Dendritic cell treated with granulocyte-macrophage colony-stimulating factor and Interleukin-4, amounts not matched to agents 40 ng/mL and 50 ng/mL, for 4 days (primary cell): ENCODE measurements around the gene RNF168.
A peak's percentile ranks its signal among the peaks of the same experiment; 100 is the strongest.
"Not testable (repeated sequence)": the region's sequence is repeated elsewhere in the genome, so short reads cannot be mapped to it uniquely, and the experiment has no call there.

Experiments used
- H3K27ac Mint-ChIP-seq: one replicate; pipeline ENCODE4 v1.8.0; 2022; ENCODE audit warnings: mild to moderate bottlenecking, mixed read lengths
- H3K27me3 Mint-ChIP-seq: one replicate; pipeline ENCODE4 v1.8.0; 2022; ENCODE audit warnings: mild to moderate bottlenecking, mixed read lengths
- H3K36me3 Mint-ChIP-seq: one replicate; pipeline ENCODE4 v1.8.0; 2022; ENCODE audit warnings: low read depth, mixed read lengths
- H3K4me1 Mint-ChIP-seq: one replicate; pipeline ENCODE4 v1.8.0; 2022; ENCODE audit warnings: low read depth, mixed read lengths
- H3K4me3 Mint-ChIP-seq: one replicate; pipeline ENCODE4 v1.8.0; 2022; ENCODE audit warnings: mild to moderate bottlenecking, moderate library complexity, mixed read lengths
- H3K9me3 Mint-ChIP-seq: one replicate; pipeline ENCODE4 v1.8.0; 2022; ENCODE audit warnings: mixed read lengths
- intact Hi-C: fragments of 100-400 bp; cut with micrococcal nuclease; formaldehyde crosslinking; loops from one replicate; pipeline ENCODE4 v1.15.0; 2022

Gene RNF168

DNA sequence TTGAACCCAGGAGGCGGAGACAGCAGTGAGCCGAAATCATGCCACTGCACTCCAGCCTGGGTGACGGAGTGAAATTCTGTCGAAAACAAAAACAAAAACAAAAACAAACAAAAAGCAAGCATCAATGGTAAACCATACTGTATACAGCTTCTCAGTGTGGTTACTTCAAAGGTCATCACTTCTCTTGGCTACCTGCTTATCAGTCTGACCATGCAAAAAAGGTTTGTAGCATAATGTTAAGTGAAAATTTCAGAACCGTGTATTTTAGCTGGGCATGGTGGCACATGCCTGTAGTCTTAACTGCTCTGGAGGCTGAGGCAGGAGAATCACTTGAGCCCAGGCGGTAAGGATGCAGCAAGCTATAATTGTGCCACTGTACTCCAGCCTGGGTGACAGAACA is 75.5 kb downstream of the RNF168 start:
- Mint-ChIP-seq H3K36me3 (peaks cover 57% of the 10 kb centered on the region), H3K4me3 (no peak overlapping the region), H3K4me1 (peaks cover 34% of the 10 kb centered on the region), H3K27ac (no peak overlapping the region), H3K27me3 (no peaks in the 10 kb centered on the region), H3K9me3 (no peaks in the 10 kb centered on the region)
- intact Hi-C loops: no loop called here

GRCh38 chr3:196424421-196424820 is 79.1 kb downstream of the RNF168 start:
- peaks cover 46% of the 10 kb centered on the region for H3K4me1 Mint-ChIP-seq
- H3K27ac Mint-ChIP-seq, H3K4me3 Mint-ChIP-seq, H3K9me3 Mint-ChIP-seq, intact Hi-C loops, H3K27me3 Mint-ChIP-seq: not testable (repeated sequence)
- peaks cover 42% of the 10 kb centered on the region for H3K36me3 Mint-ChIP-seq

GRCh38 chr3:196423044-196423781 is 80.4 kb downstream of the RNF168 start:
- Mint-ChIP-seq H3K4me3 (no peak overlapping the region), H3K4me1 (peaks cover 54% of the 10 kb centered on the region), H3K27me3 (no peaks in the 10 kb centered on the region), H3K36me3 (peaks cover 42% of the 10 kb centered on the region), H3K27ac (peak overlapping the region; percentile 34), H3K9me3 (no peaks in the 10 kb centered on the region)
- intact Hi-C loops: no loop called here

DNA sequence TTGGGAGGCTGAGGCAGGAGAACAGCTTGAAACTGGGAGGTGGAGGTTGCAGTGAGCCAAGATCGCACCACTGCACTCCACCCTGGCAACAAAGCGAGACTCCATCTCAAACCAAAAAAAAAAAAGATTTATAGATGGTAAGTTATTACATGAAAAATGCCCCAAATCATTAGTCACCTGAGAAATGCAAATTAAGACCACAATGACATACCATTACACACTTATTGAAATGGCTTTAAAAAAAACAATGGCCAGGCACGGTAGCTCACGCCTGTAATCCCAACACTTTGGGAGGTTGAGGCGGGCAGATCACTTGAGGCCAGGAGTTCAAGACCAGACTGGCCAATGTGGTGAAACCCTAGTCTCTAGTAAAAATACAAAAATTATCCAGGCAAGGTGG is 81.9 kb downstream of the RNF168 start:
- intact Hi-C loops, H3K4me3 Mint-ChIP-seq, H3K27me3 Mint-ChIP-seq, H3K9me3 Mint-ChIP-seq: not testable (repeated sequence)
- H3K27ac Mint-ChIP-seq: peak overlapping the region; percentile 34
- H3K4me1 Mint-ChIP-seq: peaks cover 63% of the 10 kb centered on the region
- peaks cover 33% of the 10 kb centered on the region for H3K36me3 Mint-ChIP-seq

DNA sequence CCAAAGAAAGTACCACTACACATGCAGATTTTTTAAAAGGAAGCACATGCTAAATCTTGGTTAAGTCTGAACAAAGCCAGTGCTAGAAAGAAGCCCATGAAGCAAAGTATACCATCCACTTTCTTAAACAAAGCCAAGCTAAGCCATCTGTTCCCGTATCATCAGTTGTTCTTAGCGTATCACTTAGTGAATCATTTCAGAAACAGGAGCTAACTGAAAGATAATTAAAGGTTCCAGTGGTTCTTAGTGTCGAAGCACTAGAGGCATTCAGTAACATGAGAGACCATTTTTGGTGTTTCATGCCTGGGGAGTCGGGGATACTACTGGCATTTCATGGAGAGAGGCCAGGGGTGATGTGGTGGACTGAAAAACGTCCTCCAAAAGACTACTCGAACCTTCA is 84.2 kb downstream of the RNF168 start:
- H3K4me1 Mint-ChIP-seq: peaks cover 65% of the 10 kb centered on the region

More for the DNA sequence above, 84.2 kb downstream of the RNF168 start:
- Mint-ChIP-seq H3K4me3 (no peak overlapping the region), H3K36me3 (peaks cover 12% of the 10 kb centered on the region), H3K27me3 (no peaks in the 10 kb centered on the region), H3K27ac (no peak overlapping the region), H3K9me3 (no peaks in the 10 kb centered on the region)
- intact Hi-C loops: no loop called here
